GM18502 (cell line): ENCODE data around the gene KANK4.

Experiments used
- ATAC-seq: cut with Tn5 transposase; IDR thresholded peaks from one replicate; pipeline ENCODE4 v1.9.1; 2021; ENCODE audit warnings: mild to moderate bottlenecking; ENCODE audit not compliant: unreplicated experiment, poor library complexity

KANK4 gene

GRCh38 chr1:62307895-62308492, 11.2 kb downstream of the KANK4 start:
- ATAC-seq = no peak

GRCh38 chr1:62307446-62307845, 11.8 kb downstream of the KANK4 start:
- no peak for ATAC-seq

GRCh38 chr1:62306065-62306464, 13.2 kb downstream of the KANK4 start:
- no peak for ATAC-seq

GRCh38 chr1:62304975-62305374, 14.3 kb downstream of the KANK4 start:
- no peak for ATAC-seq

GRCh38 chr1:62304515-62304914, 14.7 kb downstream of the KANK4 start:
- no peak for ATAC-seq

- no peak for ATAC-seq
Measured at GRCh38 chr1:62301726-62302390, 17.4 kb downstream of the KANK4 start.

- no peak for ATAC-seq
Measured at GRCh38 chr1:62299426-62300200, 19.6 kb downstream of the KANK4 start.

- peak; percentile 84 for ATAC-seq
Measured at GRCh38 chr1:62295921-62296491, 23.2 kb downstream of the KANK4 start.

- ATAC-seq = no peak
Measured at GRCh38 chr1:62294261-62294660, 25.0 kb downstream of the KANK4 start.

- no peak for ATAC-seq
Measured at GRCh38 chr1:62288662-62289061, 30.6 kb downstream of the KANK4 start.

- no peak for ATAC-seq
Measured at GRCh38 chr1:62288224-62288623, 31.0 kb downstream of the KANK4 start.

- no peak for ATAC-seq
Measured at GRCh38 chr1:62286786-62287224, 32.4 kb downstream of the KANK4 start.

- no peak for ATAC-seq
Measured at GRCh38 chr1:62285984-62286785, 33.0 kb downstream of the KANK4 start.

- ATAC-seq = no peak
Measured at GRCh38 chr1:62285440-62285839, 33.8 kb downstream of the KANK4 start.

- ATAC-seq = no peak
Measured at GRCh38 chr1:62283986-62284385, 35.2 kb downstream of the KANK4 start.

- ATAC-seq = no peak
Measured at GRCh38 chr1:62282909-62283755, 36.1 kb downstream of the KANK4 start.

- no peak for ATAC-seq
Measured at GRCh38 chr1:62281922-62282555, 37.2 kb downstream of the KANK4 start.

- no peak for ATAC-seq
Measured at GRCh38 chr1:62280960-62281465, 38.2 kb downstream of the KANK4 start.

- ATAC-seq = no peak
Measured at GRCh38 chr1:62280150-62280549, 39.1 kb downstream of the KANK4 start.
